Stimulated activated CD4-positive, alpha-beta T cell treated with anti-CD3 and anti-CD28 coated beads, Interleukin-1b, Interleukin-23, amount 100 ng/mL, for 24 hours (primary cell): ENCODE data around the gene ITSN1.
"Not testable (repeated sequence)": the region's sequence is repeated elsewhere in the genome, so short reads cannot be mapped to it uniquely, and the experiment has no call there.

Experiments used
- DNase-seq, 4 experiments: peaks; one replicate each; pipeline ENCODE4 v3.0.0-alpha.2; 2020; ENCODE audit warnings: low read depth in 4 of 4, low spot score in 1 of 4

ITSN1 gene

DNA sequence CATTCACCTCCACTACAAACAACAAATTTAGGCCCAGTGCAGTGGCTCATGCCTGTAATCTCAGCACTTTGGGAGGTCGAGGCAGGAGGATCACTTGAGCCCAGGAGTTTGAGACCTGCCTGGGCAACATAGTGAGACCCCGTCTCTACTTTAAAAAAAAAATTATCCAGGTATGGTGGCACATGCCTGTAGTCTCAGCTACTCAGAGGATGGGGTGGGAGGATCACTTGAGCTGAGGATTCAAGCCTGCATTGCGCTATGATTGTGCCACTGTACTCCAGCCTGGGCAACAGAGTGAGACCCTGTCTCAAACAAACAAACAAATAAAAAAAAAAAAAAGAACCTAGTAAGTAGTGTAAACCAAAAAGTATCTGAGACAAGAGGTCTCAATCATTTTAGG, 86.8 kb downstream of the ITSN1 start:
- DNase-seq = not testable (repeated sequence)

DNA sequence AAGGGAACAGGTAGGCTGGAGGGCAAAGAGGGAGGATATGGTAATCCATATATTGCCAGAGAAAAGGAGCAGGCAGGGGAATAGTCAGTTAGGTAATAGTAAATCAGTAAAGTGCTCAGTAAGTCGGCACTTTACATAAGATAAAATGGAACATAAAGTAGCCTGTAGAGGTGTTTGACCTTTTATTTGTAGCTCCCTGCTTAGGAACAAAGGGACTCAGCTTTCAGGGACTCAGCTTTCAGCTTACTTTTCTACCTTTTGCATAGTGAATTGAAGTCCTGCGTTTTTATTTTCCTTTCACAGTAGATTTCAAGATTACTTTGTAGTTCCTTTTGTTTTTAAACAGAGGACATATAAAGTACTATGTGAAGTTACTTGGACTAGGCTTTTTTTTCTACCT, 87.3 kb downstream of the ITSN1 start:
- no peak for DNase-seq

DNA sequence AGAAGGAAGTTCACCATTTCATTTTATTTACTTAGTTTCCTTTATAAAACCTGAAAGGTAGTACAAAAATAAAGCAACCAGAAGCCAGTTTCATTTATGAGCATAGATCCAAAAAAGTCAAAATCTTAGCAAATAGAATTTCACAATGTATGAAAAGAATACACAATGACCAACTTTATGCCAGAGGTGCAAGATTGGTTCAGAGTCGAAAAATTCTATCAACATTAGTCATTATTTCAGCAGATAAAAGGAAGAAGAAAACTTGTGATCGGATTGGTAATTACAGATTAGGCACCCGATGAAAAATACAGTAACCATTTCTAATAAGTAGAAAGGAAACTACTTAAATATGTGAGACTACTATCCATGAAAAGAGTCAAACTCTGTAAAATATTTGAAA, 89.1 kb downstream of the ITSN1 start:
- no peak for DNase-seq

DNA sequence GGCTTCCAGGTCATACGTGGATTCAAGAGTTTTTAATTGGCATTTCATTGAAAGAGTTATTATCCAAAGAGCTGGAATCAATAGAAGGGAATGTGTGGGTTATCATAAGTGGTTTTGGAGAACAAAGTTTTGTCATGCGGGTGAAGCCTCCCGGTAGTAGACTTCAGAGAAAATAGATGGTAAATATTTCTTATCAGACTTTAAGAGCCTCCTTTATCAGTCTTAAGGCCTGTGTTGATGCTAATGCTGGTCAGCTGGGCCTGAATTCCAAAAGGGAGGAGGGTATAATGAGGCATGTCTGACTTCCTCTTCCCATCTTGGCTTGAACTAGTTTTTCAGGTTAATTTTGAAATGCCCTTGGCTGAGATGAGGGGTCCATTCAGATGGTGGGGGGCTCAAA, 89.7 kb downstream of the ITSN1 start:
- no peak for DNase-seq

DNA sequence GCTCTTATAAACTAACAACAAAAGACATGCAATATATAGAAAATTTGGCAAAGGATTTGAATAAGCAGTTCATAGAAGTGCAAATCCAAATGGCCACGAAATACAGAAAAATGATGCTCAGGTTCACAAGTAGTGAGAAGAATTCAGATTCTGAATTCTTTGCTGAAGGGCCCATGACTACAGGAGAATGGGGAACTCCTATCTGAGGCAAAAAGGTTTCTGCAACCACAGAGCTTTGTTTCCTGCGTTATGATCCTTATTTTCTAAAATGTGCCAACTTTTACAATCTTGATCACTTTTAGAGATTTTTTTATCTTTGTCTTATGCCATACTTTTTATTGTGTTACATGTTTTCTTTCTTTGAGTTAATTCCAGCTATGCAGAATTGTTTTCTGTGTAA, 91.3 kb downstream of the ITSN1 start:
- no peak for DNase-seq

DNA sequence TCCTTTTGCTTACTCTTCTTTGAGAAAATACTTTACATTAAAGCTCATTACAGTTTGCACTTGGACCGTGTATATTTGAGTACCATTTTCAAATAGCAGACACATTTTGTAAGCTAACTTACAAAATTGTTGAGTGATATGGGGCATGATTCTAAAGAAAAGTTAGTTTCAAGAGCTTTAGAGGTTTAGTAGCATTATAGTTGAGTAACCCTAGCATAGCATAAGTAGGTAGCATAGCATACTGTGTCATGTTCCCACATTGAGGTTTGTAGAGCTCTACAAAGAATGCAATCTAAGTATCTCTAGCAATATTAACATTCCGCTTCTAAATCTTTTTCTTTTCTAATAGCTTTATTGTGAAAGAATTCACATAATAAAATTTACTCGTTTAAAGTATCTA, 92.0 kb downstream of the ITSN1 start:
- no peak for DNase-seq

DNA sequence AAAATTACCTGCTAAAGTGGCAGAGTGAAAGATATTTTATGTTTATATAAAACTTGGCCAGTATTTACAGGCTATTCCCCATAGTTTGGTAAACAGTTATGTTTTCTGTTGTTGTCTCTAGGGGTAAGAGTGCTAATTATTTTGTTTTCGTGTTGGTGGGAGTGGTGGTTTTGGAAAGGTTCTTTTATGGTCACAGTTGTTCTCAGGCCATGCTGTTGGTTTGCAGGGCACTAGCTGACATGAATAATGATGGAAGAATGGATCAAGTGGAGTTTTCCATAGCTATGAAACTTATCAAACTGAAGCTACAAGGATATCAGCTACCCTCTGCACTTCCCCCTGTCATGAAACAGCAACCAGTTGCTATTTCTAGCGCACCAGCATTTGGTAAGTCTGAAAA, 92.5 kb downstream of the ITSN1 start:
- DNase-seq = no peak

DNA sequence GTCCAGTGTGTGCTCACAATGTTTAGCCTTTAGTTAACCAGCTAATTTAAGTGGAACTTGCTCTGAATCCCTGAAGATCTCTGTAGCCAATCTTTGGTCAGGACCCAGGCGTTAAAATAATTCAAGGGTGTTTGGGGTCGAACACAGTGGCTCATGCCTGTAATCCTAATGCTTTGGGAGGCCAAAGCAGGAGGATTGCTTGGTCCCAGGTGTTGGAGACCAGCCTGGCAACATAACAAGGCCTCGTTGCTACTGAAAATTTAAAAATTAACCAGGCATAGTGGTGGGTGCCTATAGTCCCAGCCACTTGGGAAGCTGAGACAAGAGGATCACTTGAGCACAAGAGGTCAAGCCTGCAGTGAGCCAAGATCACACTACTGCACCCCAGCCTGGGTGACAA, 94.3 kb downstream of the ITSN1 start:
- DNase-seq = no peak

DNA sequence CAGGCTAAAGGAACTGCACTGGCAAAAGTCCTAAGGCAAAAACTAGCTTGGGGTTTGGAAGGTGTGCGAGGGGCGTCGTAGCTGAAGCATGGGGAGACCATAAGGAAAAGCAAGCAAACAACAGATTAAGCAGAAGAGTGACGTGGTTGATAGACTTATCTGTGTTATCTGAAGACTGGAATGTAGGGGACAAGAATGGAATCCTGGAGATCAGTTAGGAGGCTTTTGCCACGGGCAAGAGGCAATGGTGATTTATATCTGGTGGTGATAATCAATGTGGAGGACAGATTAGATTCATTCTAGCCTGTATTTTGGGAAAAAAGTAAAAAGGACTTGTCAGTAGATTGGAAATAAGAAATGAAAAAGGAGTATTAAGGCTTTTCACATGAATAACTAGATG, 97.4 kb downstream of the ITSN1 start:
- no peak for DNase-seq

DNA sequence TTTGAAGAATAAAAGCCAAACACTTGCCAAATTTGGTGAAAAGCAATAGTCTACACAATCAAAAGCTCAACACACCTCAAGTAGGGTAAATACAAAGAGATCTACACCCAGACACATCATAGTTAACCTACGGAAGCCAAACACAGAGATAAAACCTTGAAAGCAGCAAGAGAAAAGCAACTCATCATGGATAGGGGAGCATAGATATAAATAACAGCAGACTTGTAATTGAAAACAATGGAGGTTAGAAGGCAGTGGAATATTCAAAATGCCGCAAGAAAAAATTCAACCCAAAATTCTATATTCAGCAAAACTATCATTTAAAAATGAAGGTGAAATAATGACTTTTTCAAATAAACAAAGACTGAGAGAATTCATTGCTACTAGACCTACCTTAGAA, 105.1 kb downstream of the ITSN1 start:
- DNase-seq = no peak

DNA sequence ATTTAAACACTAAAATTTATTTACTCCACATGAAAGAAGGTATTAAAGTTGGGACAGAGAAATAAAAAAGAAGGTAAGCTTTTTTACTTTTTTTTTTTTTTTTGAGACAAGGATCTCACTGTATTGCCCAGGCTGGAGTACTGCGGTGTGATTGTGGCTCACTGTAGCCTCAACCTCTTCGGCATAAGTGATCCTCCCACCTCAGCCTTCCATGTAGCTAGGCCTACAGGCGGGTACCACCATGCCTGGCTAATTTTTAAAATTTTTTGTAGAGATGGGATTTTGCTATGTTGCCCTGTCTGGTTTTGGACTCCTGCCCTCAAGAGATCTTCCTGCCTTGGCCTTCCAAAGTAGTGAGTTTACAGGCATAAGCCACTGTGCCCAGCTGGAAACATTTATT, 106.6 kb downstream of the ITSN1 start:
- DNase-seq = no peak

DNA sequence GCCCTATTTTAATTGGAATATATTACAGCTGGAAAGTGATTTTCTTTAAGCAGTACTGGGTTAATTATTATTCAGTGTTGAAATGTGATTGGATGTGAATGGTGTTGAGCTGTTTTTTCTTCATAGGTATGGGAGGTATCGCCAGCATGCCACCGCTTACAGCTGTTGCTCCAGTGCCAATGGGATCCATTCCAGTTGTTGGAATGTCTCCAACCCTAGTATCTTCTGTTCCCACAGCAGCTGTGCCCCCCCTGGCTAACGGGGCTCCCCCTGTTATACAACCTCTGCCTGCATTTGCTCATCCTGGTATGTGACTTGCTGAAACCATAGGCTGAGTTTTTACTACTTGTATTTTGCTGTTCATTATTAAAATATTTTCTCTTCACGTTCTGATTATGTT, 107.7 kb downstream of the ITSN1 start:
- no peak for DNase-seq

DNA sequence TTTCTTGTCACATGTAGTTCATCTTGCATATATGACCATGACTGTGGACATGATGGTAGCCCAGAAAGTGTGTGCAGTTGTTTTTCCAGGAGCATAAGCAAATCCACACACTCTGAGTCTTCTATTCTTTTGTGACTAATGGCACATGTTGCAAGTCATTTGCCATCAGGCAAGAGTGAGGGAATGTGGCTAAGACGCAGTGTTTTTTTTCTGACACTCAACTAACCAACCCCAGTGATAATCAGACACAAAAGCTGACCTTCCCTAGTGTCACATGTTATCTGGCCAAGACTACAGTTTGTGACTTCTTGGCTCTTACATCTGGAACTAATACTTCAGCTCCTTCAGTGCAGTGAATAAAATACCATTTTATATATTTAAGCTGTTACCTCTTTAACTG, 108.8 kb downstream of the ITSN1 start:
- DNase-seq = no peak

DNA sequence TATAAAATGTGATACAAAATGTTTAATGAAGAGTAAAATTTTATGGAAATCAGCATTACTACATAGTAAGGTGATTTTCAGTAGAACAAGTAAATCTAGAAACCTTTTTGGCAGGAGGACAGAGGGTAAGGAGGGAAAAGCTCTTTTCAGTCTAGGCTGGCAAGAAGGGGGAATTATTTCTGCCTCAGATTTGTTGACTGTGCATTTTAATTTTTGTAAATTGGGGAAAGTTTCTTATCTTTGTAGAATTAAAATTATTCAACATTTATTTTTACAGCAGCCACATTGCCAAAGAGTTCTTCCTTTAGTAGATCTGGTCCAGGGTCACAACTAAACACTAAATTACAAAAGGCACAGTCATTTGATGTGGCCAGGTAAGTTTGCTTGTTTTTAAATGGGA, 109.2 kb downstream of the ITSN1 start:
- DNase-seq = no peak

DNA sequence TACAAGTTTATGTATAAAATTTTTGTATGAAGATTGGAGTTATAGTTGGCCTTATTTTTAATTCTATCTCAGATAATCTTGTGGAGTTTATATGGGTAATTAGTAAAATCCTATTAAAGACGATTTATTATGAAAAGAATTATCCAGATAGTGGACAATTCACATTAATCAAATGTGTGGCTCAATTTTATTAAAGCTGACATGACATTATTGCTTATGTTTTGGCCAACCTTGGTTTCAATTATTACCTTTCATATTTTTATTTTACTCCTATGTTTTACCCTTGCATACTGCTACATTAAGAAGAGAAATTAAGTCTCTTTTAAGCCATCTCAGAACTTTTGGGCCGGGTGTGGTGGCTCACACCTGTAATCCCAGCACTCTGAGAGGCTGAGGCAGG, 110.0 kb downstream of the ITSN1 start:
- no peak for DNase-seq

DNA sequence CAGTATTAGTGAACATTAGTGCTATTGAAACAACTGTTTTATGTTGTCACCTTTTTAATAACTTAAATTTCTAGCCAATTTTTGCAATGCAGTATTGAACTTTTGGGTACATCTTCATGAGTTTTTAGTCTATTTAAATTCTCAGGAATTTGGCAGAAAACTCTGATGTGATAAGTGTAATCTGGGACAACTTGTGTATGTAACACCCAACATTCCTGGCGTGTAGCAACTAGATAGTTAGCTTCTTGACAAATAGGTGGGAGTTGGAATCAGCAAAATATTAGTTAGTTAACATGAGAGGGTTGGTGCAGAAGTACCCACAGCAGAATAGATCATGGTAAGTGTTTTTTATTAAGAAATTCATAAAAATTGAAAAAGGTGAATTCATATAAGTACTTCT, 111.6 kb downstream of the ITSN1 start:
- DNase-seq = no peak

DNA sequence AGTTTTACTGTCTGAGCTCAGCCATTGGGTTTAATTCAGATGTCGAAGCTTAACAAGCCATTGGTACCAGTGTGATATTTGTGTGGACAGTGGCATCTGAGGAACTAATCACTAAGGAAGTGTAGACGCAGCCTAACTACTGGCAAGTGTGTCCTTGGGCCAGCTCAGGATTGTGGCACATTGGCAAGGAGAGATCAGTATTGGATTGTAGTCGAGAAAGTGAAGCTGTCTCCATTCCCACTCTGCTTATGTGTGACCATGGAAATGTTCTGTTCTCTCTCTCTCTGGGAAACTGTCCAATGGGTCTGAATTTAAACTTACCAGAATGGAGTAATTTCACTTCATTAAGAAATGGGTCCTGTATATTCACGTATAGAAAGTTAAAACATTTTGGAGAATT, 112.2 kb downstream of the ITSN1 start:
- no peak for DNase-seq

DNA sequence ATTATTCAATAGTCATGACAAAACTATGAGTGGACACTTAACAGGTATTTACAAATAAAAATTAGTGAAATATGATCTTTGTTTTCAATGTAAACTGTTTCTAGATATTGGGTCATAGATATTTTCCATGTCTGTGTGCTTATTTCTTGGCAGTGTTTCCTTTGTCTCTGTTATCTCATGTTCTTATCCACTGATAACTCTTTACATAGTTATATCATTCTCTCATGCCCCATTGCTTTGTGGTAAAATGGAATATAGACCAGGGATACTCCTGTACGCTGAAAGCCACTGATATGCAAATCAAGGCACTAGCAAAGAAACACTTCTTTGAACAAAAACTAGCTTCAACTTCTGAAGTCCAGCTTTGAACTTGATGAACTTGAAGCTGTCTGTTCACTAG, 113.1 kb downstream of the ITSN1 start:
- DNase-seq = no peak

DNA sequence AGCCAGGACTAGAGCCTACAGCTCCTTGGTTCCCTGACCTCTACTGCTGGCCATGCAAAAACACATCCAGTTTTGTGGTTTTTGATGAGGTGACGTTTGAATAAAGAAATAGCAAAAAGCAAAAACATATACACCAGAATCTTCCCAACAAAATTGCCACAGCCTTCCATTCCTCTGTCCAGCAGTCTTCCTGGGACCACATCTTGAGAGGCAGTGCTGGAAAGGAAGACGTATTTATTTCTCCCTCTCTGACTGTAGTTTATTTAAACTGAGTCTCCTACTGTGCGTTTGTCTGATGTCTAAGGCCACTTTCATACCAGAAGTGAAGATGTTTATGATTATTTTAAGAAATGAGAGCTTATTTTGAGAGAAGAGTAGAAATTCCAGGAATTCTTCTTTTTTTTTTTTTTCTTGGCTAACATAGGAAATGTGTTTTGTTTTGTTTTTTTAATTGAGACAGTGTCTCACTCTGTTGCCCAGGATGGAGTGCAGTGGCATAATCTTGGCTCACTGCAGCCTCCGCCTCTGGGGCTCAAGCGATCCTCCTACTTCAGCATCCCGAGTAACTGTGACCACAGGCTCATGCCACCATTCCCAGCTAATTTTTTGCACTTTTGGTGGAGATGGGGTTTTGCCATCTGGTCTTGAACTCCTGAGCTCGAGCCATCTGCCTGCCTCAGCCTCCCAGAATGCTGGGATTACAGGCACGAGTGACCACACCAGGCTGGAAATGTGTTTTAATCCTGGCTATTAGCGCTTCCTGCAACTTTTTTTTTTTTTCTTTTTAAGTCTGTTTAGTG, 118.5 kb downstream of the ITSN1 start:
- DNase-seq = no peak

DNA sequence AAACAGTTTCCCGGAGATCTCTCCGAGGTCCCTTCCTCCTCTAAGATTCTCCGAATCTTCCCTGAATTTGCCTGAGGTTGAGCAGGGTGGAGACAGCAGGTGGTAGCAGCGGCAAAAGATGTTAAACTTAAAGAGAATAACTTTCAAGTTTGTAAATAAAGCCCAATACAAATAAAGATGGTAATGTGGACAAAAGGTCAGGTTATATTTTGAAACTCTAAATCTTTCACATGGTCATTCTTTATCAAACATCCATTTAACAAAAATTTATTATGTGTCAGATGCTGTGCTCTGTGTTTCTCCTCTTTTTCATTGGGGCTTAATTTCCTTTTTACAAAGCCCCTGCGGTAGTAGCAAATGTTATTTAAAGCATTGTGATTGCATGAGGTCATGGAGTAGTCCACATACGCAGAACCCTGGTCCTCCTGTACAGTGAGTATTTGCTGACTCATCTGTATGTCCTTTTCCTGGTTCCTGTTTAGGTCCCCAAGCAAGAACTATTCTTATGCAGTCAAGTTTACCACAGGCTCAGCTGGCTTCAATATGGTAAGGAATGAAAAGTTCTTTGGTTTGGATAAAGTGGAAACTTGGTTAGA, 119.2 kb downstream of the ITSN1 start:
- DNase-seq = no peak

DNA sequence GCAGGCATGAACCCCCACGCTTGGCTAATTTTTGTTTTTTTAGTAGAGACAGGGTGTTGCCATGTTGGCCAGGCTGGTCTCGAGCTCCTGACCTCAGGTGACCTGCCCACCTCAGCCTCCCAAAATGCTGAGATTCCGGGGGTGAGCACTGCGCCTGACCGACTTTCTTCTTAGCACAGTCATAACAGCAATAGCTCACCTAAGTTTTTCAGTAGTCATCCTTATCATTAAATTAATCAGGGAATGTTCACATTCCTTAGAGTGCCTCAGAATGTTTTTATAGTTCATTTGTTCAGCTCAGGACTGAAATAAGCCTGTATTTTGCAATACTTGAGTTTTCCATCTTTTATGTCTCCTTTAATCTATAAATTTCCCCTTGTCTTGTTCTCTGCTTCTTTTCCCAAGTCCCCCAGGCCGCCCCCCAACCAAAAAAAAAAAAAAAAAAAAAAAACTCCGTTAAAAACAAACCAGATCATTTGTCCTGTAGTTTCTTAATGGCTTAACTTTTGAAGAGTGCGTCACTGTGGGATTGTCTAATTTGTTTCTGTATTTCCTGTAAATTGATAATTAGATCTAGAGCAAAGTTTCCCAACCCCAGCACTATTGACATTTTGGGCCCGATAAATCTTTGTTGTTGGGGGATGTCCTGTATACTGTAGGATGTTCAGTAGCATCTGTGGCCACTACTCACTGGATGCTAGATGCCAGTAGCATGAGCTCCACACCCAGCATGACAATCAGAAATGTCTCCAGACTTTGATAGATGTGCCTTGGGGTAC, 120.7 kb downstream of the ITSN1 start:
- DNase-seq = no peak

DNA sequence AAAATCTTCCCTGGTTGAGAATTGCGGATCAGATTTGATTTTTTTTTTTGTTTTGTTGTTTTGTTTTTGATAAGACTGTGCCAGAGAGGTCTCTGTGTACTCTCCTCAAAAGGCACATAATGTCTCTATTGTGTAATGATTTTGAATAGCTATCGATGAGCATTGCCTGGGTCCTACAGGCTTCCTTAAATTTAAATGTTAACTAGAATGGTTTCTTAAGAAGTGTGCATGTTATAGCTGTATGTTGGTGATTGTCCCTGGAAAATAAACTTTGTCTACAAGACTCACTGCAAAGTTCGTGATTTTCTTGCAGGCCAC, 121.2 kb downstream of the ITSN1 start:
- DNase-seq = no peak

DNA sequence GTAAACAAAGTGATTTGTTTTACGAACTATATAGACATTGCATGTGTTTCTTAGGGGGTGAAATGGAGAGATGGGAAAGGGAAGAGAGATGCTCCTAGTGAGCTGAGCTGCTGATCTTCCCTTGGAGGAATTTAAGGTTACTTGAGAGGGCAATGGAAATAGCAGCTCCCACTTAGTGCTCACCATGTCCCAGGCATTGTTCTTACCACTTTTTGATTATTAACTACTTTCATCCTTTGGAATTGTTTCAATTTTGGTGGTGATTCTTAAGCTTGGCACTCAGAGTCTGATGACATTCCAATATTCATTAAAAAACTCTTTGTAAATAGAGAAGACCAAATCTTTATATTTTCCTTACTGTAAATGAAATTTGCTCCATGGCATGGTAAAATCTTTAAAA, 124.9 kb downstream of the ITSN1 start:
- DNase-seq = no peak
